ENCODE data around the gene DCAF6.

The DCAF6 gene

DNA sequence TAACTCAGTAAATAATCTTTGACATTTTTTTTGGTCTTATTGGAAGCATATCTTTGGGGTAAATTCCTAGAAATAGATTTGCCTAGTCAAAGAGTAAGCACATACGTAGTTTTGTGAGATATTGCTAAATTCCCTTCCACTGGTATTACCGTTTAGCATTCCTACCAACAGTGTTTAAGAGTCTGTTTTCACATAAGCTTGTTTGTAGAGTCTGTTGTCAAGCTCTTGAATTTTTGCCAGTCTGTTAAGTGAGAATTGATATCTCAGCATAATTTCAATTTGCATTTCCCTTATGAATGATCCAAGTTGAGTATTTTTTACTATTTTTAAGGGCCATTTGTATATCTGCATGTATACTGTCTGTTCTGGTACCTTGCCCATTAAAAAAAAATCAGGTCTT is 37.3 kb downstream of the DCAF6 start:
- no peak for DNase-seq

- DNase-seq, result no peak
These were observed 38.2 kb downstream of the DCAF6 start for GRCh38 chr1:167974698-167975097.

GRCh38 chr1:167977245-167977644 is 40.8 kb downstream of the DCAF6 start:
- no peak for DNase-seq

- DNase-seq, result no peak
These were observed 45.5 kb downstream of the DCAF6 start for GRCh38 chr1:167981933-167982332.

- DNase-seq, result no peak
These were observed 47.4 kb downstream of the DCAF6 start for GRCh38 chr1:167983797-167984420.

DNA sequence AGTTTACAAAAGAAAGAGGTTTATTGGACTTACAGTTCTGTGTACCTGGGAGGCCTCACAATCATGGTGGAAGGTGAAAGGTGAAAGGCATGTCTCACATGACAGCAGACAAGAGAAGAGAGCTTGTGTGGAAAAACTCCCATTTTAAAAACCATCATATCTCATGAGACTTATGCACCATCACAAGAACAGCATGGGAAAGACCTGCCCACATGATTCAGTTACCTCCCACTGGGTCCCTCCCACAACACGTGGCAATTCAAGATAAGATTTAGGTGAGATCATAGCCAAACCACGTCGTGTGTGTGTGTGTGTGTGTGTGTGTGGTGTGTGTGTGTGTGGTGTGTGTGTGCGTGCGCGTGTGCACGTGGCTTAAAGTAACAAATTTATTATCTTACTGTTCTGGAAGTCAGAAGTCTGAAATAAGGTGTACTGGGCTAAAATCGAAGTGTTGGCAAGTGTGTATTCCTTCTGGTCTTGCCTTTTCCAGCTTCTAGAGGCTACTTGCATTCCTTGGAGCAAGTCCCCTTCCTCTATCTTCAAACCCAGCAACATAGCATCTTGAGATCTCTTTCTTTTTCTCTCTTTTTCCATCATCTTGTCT is 48.5 kb downstream of the DCAF6 start:
- no peak for DNase-seq

GRCh38 chr1:167987174-167987573 is 50.7 kb downstream of the DCAF6 start:
- DNase-seq, result no peak

- DNase-seq, result no peak
These were observed 55.1 kb downstream of the DCAF6 start for GRCh38 chr1:167991546-167991945.

DNA sequence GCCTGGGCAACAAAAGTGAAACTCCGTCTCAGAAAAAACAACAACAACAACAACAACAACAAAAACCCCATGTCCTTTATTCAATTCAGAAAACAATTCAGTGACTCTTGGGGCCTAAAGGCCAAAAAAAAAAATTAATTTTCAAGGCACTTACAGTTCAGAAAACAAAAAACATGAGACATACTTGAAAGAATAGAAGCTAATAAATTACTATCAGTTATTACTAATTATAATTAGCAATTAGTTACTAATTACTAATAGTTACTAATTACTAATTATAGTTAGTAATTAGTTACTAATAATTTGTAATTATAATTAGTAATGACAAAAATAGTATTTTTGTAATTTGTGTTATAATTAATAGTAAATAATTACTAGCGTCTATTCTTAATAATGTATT is 57.2 kb downstream of the DCAF6 start:
- no peak for DNase-seq

GRCh38 chr1:167994560-167994959 is 58.1 kb downstream of the DCAF6 start:
- no peak for DNase-seq

- DNase-seq, result no peak
These were observed 58.6 kb downstream of the DCAF6 start for GRCh38 chr1:167995038-167995437.

DNA sequence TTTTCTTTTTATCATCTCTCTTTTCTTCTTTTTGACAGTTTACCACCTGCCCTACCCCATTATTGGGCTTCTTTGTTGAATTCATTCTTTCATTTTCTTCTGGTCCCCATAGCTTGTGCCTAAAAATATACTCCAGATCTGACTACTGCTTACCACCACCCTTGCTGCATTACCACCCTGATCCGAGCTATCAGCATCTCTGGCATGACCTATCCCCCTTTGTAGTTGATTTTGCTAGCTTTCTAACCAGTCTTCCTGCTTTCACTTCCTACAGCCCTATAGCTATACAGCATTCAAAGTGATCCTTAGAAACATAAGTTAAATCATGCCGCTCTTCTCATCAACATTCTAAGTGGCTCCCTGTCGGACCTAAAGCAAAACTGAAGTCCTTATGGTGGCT is 59.8 kb downstream of the DCAF6 start:
- no peak for DNase-seq

DNA sequence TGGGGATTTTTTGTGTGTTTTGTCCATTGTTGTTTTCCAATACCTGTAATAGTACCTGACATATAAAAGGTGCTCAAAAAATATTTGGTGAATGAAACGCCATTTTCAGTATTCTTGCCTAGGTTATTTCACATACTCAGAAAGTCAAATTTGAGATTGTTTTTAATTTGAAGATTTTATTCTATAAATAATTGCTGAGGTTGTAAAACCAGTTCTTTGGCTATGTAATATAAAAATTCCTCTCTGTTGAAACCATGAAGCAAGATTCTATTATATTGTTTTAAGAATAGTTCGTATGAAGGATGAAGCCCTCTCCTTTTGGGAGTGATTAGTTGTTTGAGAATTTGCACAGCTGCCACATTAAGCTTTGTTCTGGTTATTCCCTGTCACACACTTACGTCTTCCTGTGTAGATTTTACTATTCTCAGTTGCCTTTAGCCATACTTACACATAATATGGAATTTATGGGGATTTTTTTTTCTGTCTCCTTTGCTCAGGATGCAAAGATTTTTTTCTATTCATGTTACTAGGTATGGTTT is 60.6 kb downstream of the DCAF6 start:
- no peak for DNase-seq

DNA sequence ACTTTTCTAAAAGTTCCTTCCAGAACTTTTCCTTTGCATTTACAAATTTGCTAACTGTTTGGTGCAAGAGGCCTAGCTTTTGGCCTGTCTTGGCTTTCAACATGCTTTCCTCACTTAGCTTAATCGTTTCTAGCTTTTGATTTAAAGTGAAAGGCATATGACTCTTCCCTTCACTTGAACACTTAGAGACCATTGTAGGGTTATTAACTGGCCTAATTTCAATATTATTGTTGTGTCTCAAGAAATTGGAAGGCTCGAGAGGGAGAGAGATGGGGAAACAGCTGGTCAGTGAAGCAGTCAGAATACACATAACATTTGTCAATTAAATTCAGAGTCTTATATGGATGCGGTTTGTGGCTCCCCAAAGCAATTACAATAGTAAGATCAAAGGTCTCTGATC is 63.4 kb downstream of the DCAF6 start:
- no peak for DNase-seq

GRCh38 chr1:168000656-168001055 is 64.2 kb downstream of the DCAF6 start:
- DNase-seq, result no peak

- no peak for DNase-seq
These were observed 64.7 kb downstream of the DCAF6 start for GRCh38 chr1:168001213-168001612.

- DNase-seq, result no peak
These were observed 68.0 kb downstream of the DCAF6 start for GRCh38 chr1:168004531-168004930.

DNA sequence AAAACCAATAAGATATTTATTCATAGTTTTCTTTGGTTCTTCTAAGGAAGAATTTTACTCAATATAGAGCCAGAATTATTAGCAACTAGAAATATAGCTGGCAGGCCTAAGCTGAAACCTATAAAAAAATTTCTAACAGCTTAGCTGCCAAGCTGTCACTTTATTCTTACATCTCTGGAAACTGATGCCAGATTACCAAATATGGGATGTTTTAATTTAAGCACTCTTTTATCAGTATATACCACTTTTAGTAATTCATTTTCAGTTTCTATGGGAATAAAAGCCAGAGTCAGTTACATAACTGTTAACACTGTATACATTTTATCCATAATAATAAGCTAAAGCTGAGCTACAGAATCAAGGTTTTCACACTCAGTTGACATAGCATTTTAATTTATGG is 69.0 kb downstream of the DCAF6 start:
- DNase-seq, result no peak

DNA sequence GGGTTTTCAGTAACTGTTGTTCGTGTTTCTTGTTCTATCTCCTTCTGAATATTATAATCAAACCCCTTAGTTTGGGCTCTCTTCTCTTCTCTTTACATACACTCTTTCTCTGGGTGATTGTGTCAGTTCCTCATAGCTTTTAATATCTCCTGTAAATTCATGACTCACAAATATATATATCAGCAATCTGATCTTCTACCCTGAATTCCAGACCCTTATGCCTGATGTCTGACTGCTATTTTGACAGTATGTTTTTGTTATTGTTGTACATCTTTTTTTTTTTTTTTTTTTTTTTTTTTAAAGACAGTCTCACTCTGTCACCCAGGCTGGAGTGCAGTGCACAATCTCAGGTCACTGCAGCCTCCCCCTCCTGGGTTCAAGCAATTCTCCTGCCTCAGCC is 71.2 kb downstream of the DCAF6 start:
- DNase-seq, result no peak

GRCh38 chr1:168008595-168008994 is 72.1 kb downstream of the DCAF6 start:
- DNase-seq, result no peak

- DNase-seq, result no peak
These were observed 72.8 kb downstream of the DCAF6 start for GRCh38 chr1:168009322-168009721.

DNA sequence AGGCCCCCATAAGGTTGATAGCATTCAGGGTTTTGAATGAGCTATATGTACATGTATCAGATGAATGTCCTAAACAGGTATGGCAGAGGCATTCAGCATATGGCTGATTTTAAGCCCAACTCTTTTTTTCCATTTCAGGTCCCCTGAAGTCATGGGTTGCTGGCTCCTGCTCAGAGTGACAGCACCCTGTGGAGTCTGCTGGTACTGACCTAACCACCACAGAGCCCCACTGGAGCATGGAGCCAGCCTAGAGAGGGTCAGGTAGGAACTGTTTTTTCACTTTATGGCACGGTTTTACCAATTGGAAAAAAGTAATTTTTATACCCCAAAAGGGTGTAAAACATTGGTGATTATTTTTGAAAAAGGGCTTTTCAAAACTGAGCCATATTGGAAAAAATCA is 82.9 kb downstream of the DCAF6 start:
- no peak for DNase-seq

GRCh38 chr1:168031198-168031597 is 94.7 kb downstream of the DCAF6 start:
- no peak for DNase-seq

DNA sequence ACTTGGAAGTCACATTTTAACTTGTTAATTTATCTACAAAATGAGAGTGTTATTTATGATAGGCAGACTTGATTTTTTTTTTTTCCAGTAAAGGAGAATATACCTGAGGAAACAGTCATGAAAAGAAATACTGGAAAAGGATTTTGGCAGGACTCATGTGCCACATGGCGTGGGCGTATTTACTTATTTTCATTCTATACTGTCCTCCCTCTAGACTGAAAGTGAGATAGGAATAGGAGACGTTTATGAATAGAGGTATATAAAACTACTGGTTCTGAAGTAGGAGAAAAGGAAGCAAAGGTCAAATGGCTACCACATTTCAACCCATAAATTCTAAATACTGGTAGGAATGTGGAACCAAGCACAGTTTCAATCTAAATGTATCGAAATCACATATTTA is 95.1 kb downstream of the DCAF6 start:
- no peak for DNase-seq

DNA sequence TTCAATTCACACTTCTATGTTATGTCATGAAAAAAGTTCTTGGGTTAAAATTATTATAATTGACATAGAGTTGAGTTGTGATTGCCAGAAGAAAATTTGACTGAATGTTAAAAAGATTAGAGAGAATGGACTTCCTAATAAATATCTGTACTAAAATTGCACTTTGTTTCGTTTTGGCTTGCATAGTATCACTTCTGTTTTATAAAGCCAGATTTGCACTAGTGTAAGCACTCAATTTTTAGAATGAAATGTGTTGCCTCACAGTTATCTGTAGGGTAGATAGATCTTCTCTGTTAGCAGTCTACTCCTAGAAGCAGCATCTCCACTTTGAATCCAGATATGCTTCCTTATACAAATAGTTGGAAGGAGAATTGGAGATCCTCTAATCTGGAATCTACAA is 95.5 kb downstream of the DCAF6 start:
- no peak for DNase-seq
